Frontal cortex (tissue), 4 donors: ENCODE measurements around the gene RET. TPM values are rescaled to one million over a fixed set of nuclear protein-coding genes. Genes with fewer than 3 reads are reported as not detected.
"Not testable (repeated sequence)": the region's sequence is repeated elsewhere in the genome, so short reads cannot be mapped to it uniquely, and the experiment has no call there.

ENCODE experiments used
- DNase-seq, 2 donors: peaks; one replicate each; pipeline ENCODE4 v3.0.0; 2012; ENCODE audit warnings: low spot score in 2 of 2
- FAIRE-seq: peaks from 2 replicates; lab custom pipeline; 2012; peaks lifted over from hg19 to GRCh38; lab: Jason Lieb, UNC
- total RNA-seq: library from RNA; depleted of rRNA; stranded (reverse); fragments of >200 nt; gene quantifications from one replicate; pipeline ENCODE4 v1.2.3, GENCODE V29; 2014
- donor health status: control.
- donor health status: control.
- donor health status: control.

Gene RET
- total RNA-seq, 1 donor from 2014 or later = 1.6 TPM

- FAIRE-seq (no peak), DNase-seq (no peak)
Observed at GRCh38 chr10:43074827-43075611, 1.9 kb upstream of the RET start.

- DNase-seq (no peak), FAIRE-seq (no peak)
Observed at GRCh38 chr10:43075612-43076003, 1.3 kb upstream of the RET start.

DNA sequence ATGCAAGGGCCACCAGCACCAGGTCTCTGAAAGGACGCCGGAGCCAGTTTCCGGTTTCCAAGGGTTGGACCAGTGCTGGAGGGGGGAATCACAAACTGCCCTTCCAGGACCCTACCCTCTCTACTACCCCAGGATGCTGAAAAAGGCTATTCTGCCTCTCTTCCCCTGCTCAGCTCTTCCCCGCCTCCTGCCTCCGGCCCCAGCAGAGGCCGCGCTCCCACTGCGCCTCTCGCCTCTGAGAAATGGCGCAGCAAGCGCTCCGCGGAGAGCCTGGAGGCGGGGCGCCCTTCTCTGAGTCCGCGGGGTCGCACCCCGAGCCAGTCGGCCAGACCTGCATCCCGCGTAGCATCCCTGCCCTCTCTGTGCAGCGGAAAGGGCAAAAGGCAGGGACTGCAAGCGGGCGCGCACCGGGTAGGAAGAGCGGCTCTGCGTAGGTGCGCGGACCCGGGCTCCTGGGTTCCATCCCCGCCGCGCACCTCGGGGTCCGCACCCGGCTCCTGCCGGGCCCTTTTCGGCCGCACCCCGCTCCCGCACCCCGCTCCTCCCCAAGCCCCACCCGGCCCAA, 476 bp upstream of the RET start:
- FAIRE-seq (no peak), DNase-seq (peak in 1 of 2 donors; percentile 30)

DNA sequence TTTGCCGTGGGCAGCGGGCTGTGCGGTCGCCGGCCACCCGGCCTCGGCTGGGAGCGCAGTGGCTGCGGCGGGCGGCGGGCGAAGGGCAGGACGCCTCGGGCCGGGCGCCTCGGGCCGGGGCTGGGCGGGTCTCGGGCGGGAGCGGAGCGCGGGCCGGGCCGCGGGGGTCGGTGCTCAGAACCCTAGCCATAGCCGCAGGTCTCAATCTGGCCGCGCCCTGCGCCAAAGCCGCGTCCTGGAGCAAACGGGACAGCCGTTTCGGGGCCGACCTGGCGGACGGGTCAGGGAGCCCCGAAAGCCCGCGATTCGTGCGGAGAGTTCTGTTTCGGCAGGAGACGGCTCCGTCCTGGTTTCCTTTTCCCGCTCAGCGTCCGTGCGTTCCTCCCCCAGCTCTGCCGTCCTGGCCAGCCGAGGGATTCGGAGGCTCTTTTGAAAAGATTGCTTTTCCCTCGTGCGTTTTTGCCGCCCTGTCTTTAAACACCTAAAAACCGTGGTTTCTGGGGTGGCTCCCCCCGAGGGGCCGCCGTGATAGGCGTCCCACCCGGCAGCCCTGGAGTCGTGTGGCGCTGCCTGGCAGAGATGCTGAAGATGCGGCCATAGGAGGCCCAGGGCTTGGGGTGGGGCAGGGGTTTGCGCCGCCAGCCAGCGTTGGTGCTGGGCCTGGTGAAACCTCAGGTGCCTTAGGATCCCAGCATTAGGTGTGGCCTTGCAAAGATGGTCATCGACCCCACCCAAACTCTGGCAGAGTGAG, 727 bp downstream of the RET start:
- DNase-seq (peak in 1 of 2 donors; percentile 37), FAIRE-seq (no peak)

GRCh38 chr10:43078175-43078985, 1.5 kb downstream of the RET start:
- DNase-seq (no peak), FAIRE-seq (no peak)

DNA sequence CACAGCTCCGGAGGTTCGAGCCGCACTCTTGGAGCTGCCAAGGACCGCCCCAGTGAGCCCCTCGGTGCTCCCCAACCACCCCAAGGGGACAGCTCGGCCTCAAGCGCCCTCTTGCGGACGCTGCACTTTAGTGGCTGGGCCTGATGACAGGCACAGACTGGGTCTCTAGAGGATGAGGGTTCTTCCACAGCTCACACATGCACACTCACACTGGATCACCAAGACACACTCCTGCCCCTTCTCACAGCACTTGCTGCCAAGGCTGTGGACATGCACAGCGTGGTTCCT, 2.1 kb downstream of the RET start:
- DNase-seq (peak in 1 of 2 donors; percentile 60), FAIRE-seq (no peak)

DNA sequence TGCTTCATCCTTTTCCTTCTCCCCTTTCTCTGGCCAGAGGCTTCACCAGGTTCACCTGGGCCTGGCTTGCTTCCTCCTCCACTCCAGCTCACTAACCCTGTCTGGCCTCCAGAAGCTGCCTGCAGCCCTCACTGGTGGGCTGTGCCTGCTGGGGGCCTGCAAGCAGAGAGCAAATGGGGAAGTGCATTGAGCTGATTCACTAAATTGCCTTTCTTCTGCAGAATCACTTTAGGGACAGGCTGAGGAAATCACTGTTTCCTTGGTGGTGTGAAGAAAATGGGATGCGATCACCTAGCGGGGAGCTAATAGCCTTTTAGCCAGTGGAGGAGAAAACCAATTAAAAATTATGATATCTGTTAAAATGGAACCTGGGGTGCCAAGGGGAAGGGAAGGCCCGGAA, 3.0 kb downstream of the RET start:
- no peak for FAIRE-seq
- no peak for DNase-seq

DNA sequence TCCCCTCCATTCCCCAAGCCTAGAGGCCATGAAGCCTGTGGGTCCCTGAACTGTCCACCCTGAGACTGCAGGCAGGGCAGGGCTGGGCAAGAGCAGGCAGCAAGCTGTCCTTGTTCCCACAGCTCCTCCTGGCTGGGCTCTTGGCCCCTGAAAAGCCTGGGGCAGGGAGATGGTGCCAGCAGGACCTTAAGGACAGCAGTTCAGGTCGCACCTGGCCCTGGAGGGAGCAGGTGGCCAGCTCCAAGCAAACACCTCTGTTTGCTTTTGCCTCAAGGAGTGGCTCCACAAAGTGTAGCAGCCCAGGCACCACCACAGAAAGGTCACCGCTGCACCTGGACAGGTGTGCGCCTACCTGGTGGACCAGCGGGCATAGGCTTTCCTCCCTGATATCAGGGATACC, 5.2 kb downstream of the RET start:
- DNase-seq = no peak
- no peak for FAIRE-seq

DNA sequence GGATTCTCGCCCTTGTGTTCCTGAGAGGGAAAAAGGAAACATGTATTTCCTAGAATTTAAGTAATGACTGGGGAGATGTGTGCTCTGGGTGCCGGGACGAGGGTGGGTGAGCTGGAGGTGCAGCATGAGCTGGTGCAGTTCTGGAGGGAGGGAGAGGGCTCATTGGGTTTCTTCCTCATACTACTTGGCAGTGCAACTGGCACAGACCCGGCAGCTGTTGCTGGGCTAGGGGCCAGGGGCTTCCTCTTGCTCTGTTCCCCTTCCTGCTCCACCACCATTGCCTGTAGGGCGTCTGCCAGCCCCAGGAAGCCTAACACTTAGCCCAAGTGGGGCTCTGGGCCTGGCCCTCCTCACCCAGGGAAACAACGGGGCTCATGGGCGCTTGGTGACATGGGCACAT, 5.9 kb downstream of the RET start:
- DNase-seq = no peak
- no peak for FAIRE-seq

DNA sequence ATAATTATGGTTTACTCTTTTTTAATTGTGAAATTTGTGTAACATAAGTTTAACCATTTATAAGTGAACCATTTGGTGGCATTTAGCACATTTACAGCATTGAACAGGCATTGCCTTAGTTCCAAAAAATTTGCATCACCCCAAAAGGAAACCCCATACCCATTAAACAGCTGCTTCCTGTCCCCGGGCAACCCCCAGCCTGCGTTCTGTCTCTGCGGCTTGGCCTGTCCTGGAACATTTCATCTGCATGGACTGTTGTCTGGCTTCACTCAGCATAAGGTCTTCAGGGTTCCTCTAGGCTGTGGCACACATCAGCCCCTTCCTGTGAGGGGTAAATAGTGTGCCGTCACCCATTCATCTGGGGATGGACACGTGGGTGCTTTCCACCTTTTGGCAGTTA, 6.9 kb downstream of the RET start:
- no peak for FAIRE-seq

GRCh38 chr10:43084812-43085211, 7.9 kb downstream of the RET start:
- DNase-seq = no peak
- FAIRE-seq = no peak

More for the DNA sequence above, 6.9 kb downstream of the RET start:
- no peak for DNase-seq

- FAIRE-seq (no peak), DNase-seq (no peak)
Observed at GRCh38 chr10:43086321-43086942, 9.6 kb downstream of the RET start.

DNA sequence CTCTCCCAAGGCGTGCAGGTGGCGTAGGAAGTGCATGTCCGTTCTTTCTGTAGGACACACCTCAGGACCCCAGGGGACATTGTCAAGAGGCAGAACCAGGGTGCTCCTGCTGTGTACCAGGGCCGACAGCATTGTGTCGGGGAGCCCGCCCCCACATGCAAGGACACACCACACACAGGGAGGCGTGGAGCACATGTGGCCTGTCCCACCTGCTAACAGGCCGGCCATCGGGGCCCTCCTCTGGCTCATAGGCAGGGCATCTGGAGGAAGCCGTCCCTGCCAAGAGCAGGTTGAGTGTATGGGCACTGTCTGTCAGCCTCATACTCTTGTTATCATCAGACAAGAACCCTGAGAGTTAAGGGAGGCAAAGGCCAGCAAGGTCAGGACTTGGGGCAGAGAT, 12.7 kb downstream of the RET start:
- FAIRE-seq = no peak
- no peak for DNase-seq

DNA sequence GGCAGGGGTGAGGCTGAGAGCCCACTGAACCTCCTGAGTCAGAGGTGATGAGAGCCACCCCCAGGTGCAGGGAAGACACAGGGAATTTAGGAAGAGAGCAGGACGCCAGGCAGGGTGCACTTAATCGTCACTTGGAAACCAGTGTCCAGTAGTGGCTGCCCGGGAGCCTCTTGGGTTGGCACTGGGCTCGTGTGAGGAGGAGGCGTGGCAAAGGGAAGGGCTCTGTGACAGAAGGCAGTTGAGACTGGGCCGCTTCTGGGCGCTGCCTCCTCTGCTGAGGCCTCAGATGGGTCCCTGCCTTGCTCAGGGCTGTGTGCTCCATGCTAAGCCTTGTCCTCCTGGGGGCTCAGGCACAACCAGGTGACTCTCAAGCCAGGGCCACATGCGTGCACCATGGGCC, 13.3 kb downstream of the RET start:
- DNase-seq (no peak), FAIRE-seq (no peak)

GRCh38 chr10:43090664-43091063, 13.8 kb downstream of the RET start:
- DNase-seq (no peak), FAIRE-seq (no peak)

DNA sequence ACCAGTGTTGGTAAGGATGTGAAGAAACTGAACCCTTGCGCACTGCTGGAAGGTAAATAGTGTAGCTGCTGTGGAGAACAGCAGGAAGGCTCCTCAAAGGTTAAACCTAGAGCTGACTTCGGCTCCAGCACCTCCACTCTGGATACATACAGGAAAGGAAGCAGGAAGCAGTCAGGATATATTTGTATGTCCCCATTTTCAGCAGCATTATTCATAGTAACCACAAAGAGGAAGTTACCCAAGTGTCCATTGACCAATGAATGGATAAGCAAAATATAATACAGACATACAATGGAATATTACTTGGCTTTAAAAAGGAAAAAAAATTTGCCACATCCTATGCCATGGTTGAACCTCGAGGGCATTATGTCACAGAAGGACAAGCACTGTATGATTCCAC, 15.0 kb downstream of the RET start:
- FAIRE-seq = no peak

GRCh38 chr10:43093423-43094076, 16.7 kb downstream of the RET start:
- FAIRE-seq = no peak
- DNase-seq = peak in 1 of 2 donors; percentile 44

More for the DNA sequence above, 15.0 kb downstream of the RET start:
- no peak for DNase-seq

DNA sequence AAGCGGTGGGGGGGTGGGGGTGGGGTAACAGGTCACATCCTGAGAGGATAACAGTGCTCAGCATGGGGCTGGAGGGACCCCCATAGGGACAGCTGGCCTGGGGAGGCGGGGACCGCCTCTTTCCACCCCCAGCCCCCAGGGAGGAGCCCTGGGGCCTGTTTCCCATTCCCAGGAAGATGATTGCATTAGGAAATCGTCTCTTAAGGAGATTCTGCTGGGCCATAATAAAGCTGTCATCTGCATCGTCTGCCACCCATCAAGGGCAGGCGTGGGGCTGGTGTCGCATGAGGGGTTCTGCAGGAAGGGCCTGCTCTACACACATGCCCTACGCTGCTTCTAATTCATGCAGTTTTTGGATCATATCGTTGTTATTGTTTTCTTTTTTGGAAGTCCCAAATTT, 17.2 kb downstream of the RET start:
- DNase-seq (no peak), FAIRE-seq (no peak)

DNA sequence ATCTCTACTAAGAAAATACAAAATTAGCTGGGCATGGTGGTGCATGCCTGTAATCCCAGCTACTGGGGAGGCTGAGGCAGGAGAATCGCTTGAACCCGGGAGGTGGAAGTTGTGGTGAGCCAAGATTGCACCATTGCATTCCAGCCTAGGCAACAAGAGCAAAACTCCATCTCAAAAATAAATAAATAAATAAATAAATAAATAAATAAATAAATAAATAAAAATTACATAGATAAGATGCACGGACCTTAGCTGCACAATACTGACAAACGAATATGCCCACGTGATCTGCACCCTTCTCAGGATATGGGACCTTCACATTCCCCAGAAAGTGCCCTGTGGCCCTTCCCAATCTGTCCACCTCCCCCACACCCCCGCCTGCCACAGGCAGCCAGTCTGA, 22.5 kb downstream of the RET start:
- FAIRE-seq = not testable (repeated sequence)

More for the DNA sequence above, 22.5 kb downstream of the RET start:
- DNase-seq = not testable (repeated sequence)
